ENCODE measurements around the gene ME3.

GRCh38 chr11:86503131-86503530 is 169.3 kb downstream of the ME3 start:
- TF ChIP-seq CTCF (IDR thresholded peaks at IDR 0.05) (no peak), EZH2 (IDR thresholded peaks at IDR 0.05) (no peak), EZH2phosphoT487 (IDR thresholded peaks at IDR 0.05) (no peak)

Data from neural progenitor cell (in vitro differentiated cells).